GM13976 (cell line): ENCODE results near the gene CNTNAP2.

Source experiments
- DNase-seq: peaks from one replicate; pipeline ENCODE4 v3.0.0; 2012; ENCODE audit warnings: low spot score
- CTCF ChIP-seq: IDR thresholded peaks from 2 replicates; pipeline ENCODE4 v1.5.1; 2012; ENCODE audit warnings: borderline replicate concordance, mild to moderate bottlenecking; ENCODE audit not compliant: insufficient read depth; ENCODE audit errors: extremely low read depth, missing control alignments, control extremely low read depth
- in situ Hi-C: fragments of 300-500 bp; cut with MboI; formaldehyde crosslinking; loops from one replicate; pipeline ENCODE4 v1.12.0; 2022; ENCODE audit warnings: low sequenced_read_pairs, mixed read lengths, inconsistent platforms; ENCODE audit not compliant: unreplicated experiment

CNTNAP2 gene

GRCh38 chr7:148266795-148267194 is 2150.2 kb downstream of the CNTNAP2 start:
- in situ Hi-C loops, result loop anchor here (25.0 kb wide), 1 partner anchor 696 kb away; no protein-coding TSS in a partner anchor
- no peak for TF ChIP-seq CTCF
- no peak for DNase-seq

GRCh38 chr7:148270576-148270975 is 2154.0 kb downstream of the CNTNAP2 start:
- DNase-seq, result no peak
- no peak for TF ChIP-seq CTCF
- in situ Hi-C loops, result loop anchor here (25.0 kb wide), 1 partner anchor 692 kb away; no protein-coding TSS in a partner anchor

GRCh38 chr7:148274118-148274517 is 2157.5 kb downstream of the CNTNAP2 start:
- in situ Hi-C loops, result loop anchor here (25.0 kb wide), 1 partner anchor 688 kb away; no protein-coding TSS in a partner anchor
- TF ChIP-seq CTCF, result no peak
- DNase-seq, result no peak

GRCh38 chr7:148275359-148275890 is 2158.8 kb downstream of the CNTNAP2 start:
- DNase-seq, result no peak
- in situ Hi-C loops, result no loop called here
- TF ChIP-seq CTCF, result no peak

- TF ChIP-seq CTCF, result no peak
- in situ Hi-C loops, result no loop called here
Measured at GRCh38 chr7:148276314-148277041, 2159.9 kb downstream of the CNTNAP2 start.

GRCh38 chr7:148277042-148277660 is 2160.6 kb downstream of the CNTNAP2 start:
- no peak for TF ChIP-seq CTCF

More at GRCh38 chr7:148276314-148277041, 2159.9 kb downstream of the CNTNAP2 start:
- no peak for DNase-seq

More at GRCh38 chr7:148277042-148277660, 2160.6 kb downstream of the CNTNAP2 start:
- in situ Hi-C loops, result no loop called here
- no peak for DNase-seq
